AG04449 (cell line): ENCODE results near the gene CELSR2.

Experiments
- CTCF ChIA-PET: fragments of 350-600 bp; formaldehyde crosslinking; extraction: SDS; loops from one replicate; lab custom pipeline; 2021; ENCODE audit warnings: antibody characterized with exemption; lab: Yijun Ruan, JAX
- POLR2A ChIA-PET: fragments of 400-600, 350-600 bp; formaldehyde crosslinking; extraction: SDS; loops from one replicate; lab custom pipeline; 2020; ENCODE audit warnings: antibody characterized with exemption, inconsistent platforms; lab: Yijun Ruan, JAX
- DNase-seq: peaks from one replicate; pipeline ENCODE4 v3.0.0-alpha.2; 2010; ENCODE audit warnings: low read depth, low spot score
- H3K4me3 ChIP-seq: 2 replicates; pipeline ENCODE4 v1.5.1; 2011; ENCODE audit warnings: low read depth, mild to moderate bottlenecking, control low read depth, low read length
- CTCF ChIP-seq: IDR thresholded peaks from one replicate; pipeline ENCODE4 v1.5.1; 2011; ENCODE audit warnings: mild to moderate bottlenecking, moderate library complexity, low read length, control low read depth, inconsistent platforms; ENCODE audit not compliant: insufficient read depth; ENCODE audit errors: missing control alignments

The CELSR2 gene

GRCh38 chr1:109274533-109275476 lies 25.5 kb downstream of the CELSR2 start:
- no peak for DNase-seq
- no peak overlapping the region for H3K4me3 ChIP-seq
- ChIA-PET CTCF (interaction anchor here (2.9 to 8.4 kb wide), 3 partner anchors 27 to 259 kb away, joined by 15 to 340 read pairs (median 35); partner anchors contain the start of genes CELSR2 and SORT1), POLR2A (no interaction called here)
- no peak for TF ChIP-seq CTCF

- ChIA-PET CTCF (interaction anchor here (1.2 to 8.4 kb wide), 17 partner anchors 10 to 258 kb away, joined by 3 to 340 read pairs (median 15); partner anchors contain the start of genes CELSR2 and SORT1), POLR2A (interaction anchor here (0.6 to 2.1 kb wide), 2 partner anchors 121 to 176 kb away, joined by 3 to 10 read pairs; partner anchors contain the start of gene SORT1)
- H3K4me3 ChIP-seq: no peak overlapping the region
- DNase-seq: no peak
- no peak for TF ChIP-seq CTCF
Observed at GRCh38 chr1:109275706-109276345, 26.5 kb downstream of the CELSR2 start.

- POLR2A ChIA-PET: interaction anchor here (2.1 kb wide), 1 partner anchor 119 kb away, joined by 10 read pairs; the partner anchor contains the start of gene SORT1
- TF ChIP-seq CTCF: peak; percentile 94
- CTCF ChIA-PET: interaction anchor here (0.6 to 8.4 kb wide), 37 partner anchors 8 to 271 kb away, joined by 3 to 340 read pairs (median 4); partner anchors contain the start of genes ATXN7L2, CELSR2, GNAI3 and MYBPHL
- no peak for DNase-seq
- no peak overlapping the region for H3K4me3 ChIP-seq
Observed at GRCh38 chr1:109277434-109278204, 28.3 kb downstream of the CELSR2 start.

GRCh38 chr1:109279615-109280278 lies 30.4 kb downstream of the CELSR2 start:
- no peak for DNase-seq
- CTCF ChIA-PET: interaction anchor here (0.9 to 8.4 kb wide), 14 partner anchors 10 to 252 kb away, joined by 3 to 340 read pairs (median 5); partner anchors contain the start of genes CELSR2, CYB561D1, MYBPHL and SORT1
- POLR2A ChIA-PET: interaction anchor here (1.1 kb wide), 1 partner anchor 118 kb away, joined by 6 read pairs; the partner anchor contains the start of gene SORT1
- no peak for TF ChIP-seq CTCF
- H3K4me3 ChIP-seq: no peak overlapping the region

- ChIA-PET CTCF (interaction anchor here (1.1 to 8.4 kb wide), 2 partner anchors 112 to 120 kb away, joined by 3 to 340 read pairs; partner anchors contain the start of gene SORT1), POLR2A (no interaction called here)
- no peak overlapping the region for H3K4me3 ChIP-seq
- TF ChIP-seq CTCF: no peak
- no peak for DNase-seq
Observed at GRCh38 chr1:109280862-109281261, 31.5 kb downstream of the CELSR2 start.
